Fibroblast of lung (primary cell): Measurements from ENCODE around the gene INPP5K. TPM values are rescaled to one million over a fixed set of nuclear protein-coding genes. Genes with fewer than 3 reads are reported as not detected.

Source experiments
- DNase-seq, 2 donors: peaks; one replicate each; pipeline versions ENCODE4 v3.0.0 to v3.0.0-alpha.2; 2010; ENCODE audit warnings: low read depth in 2 of 2
- H2AFZ ChIP-seq: 2 replicates; pipeline ENCODE4 v1.5.1; 2012; ENCODE audit warnings: low read length, control low read depth, inconsistent platforms
- H3K27ac ChIP-seq: 2 replicates; pipeline ENCODE4 v1.5.1; 2011; ENCODE audit warnings: low read length, control low read depth; ENCODE audit not compliant: insufficient read depth
- H3K27me3 ChIP-seq: 2 replicates; pipeline ENCODE4 v1.5.1; 2011; ENCODE audit warnings: mild to moderate bottlenecking, low read length; ENCODE audit not compliant: control insufficient read depth, insufficient read depth
- H3K36me3 ChIP-seq: 2 replicates; pipeline ENCODE4 v1.5.1; 2011; ENCODE audit warnings: low read length; ENCODE audit not compliant: control insufficient read depth, insufficient read depth
- H3K4me1 ChIP-seq: 2 replicates; pipeline ENCODE4 v1.5.1; 2011; ENCODE audit warnings: low read length; ENCODE audit not compliant: control insufficient read depth, insufficient read depth; ENCODE audit errors: extremely low read depth
- H3K4me2 ChIP-seq: 2 replicates; pipeline ENCODE4 v1.5.1; 2011; ENCODE audit warnings: low read length, control low read depth; ENCODE audit not compliant: insufficient read depth; ENCODE audit errors: extremely low read depth
- H3K4me3 ChIP-seq, 4 experiments: fragments of 200-600 bp in 1 of 4; sonication (generic) in 1 of 4; replicated peaks in 1 of 4; 2 replicates each; pipeline ENCODE4 v1.5.1; 2011 to 2016; ENCODE audit warnings: low read length in 4 of 4, low read depth in 3 of 4, mild to moderate bottlenecking in 3 of 4, control low read depth in 2 of 4, inconsistent platforms in 1 of 4, mixed read lengths in 1 of 4; ENCODE audit not compliant: insufficient read depth in 1 of 4; ENCODE audit errors: control extremely low read depth in 1 of 4
- H3K79me2 ChIP-seq: 2 replicates; pipeline ENCODE4 v1.5.1; 2012; ENCODE audit warnings: mild to moderate bottlenecking, low read length, inconsistent platforms; ENCODE audit not compliant: control insufficient read depth, insufficient read depth
- H3K9ac ChIP-seq: 2 replicates; pipeline ENCODE4 v1.5.1; 2011; ENCODE audit warnings: mild to moderate bottlenecking, low read length, control low read depth; ENCODE audit not compliant: insufficient read depth
- H3K9me3 ChIP-seq: 2 replicates; pipeline ENCODE4 v1.5.1; 2012; ENCODE audit warnings: low read depth, low read length; ENCODE audit not compliant: control insufficient read depth, insufficient read depth
- H4K20me1 ChIP-seq: 2 replicates; pipeline ENCODE4 v1.5.1; 2011; ENCODE audit warnings: low read length; ENCODE audit not compliant: control insufficient read depth, insufficient read depth; ENCODE audit errors: extremely low read depth
- EZH2 ChIP-seq: IDR thresholded peaks from 2 replicates; pipeline ENCODE4 v1.5.1; 2012; ENCODE audit warnings: low read length, control low read depth, mild to moderate bottlenecking; ENCODE audit errors: missing control alignments
- polyA plus RNA-seq, 2 donors: library from polyadenylated mRNA; depleted of rRNA in 1 of 2; stranded (reverse) in 1 of 2; unstranded in 1 of 2; fragments of >200 nt; gene quantifications; 2 replicates each; pipeline ENCODE4 v1.2.1, GENCODE V29; 2011 to 2012; ENCODE audit warnings: missing spikeins in 1 of 2
- total RNA-seq: library from RNA; depleted of rRNA; stranded (reverse); fragments of >200 nt; gene quantifications from 2 replicates; pipeline ENCODE4 v1.2.1, GENCODE V29; 2014
- TF ChIP-seq, protein P1 (sequence below), 2 donors: IDR thresholded peaks in 1 of 2; conservative IDR thresholded peaks in 1 of 2; 1 replicate in 1 of 2; 2 replicates in 1 of 2; pipeline ENCODE4 v1.5.1; 2011 to 2012; ENCODE audit warnings: low read length in 2 of 2, control low read depth in 1 of 2, inconsistent platforms in 1 of 2, low read depth in 1 of 2, mild to moderate bottlenecking in 1 of 2

INPP5K gene
- total and polyA plus RNA-seq, 2 donors (not counting 1 experiment from before 2014, with no cell fraction given), result 21.0 to 34.5 TPM

DNA sequence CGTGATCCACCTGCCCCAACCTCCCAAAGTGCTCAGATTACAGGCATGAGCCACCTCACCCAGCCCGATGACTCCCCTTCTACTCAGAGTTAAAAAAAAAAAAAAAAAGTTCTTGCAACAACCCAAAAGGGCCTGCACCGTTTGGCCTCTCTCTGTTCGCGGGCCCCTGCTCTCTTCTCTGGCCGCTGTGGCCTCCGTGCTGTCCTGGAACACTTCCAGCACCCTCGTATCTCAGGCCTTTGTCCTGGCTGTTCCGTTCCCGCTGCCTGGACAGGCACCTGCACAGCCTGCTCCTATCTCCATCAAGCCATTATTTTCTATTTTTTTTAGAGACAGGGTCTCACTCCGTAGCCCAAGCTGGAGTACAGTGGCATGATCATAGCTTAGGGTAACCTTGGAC lies 34.7 kb downstream of the INPP5K start:
- Histone ChIP-seq H3K9ac (no peak overlapping the region), H3K4me2 (no peak overlapping the region), H2AFZ (no peak overlapping the region), H3K27me3 (no peaks in the 10 kb centered on the region), H3K4me3 (no peak overlapping the region), H3K9me3 (no peaks in the 10 kb centered on the region), H4K20me1 (no peaks in the 10 kb centered on the region), H3K27ac (no peak overlapping the region), H3K79me2 (peaks cover 21% of the 10 kb centered on the region), H3K4me1 (peaks cover 10% of the 10 kb centered on the region), H3K36me3 (peaks cover 39% of the 10 kb centered on the region)
- no peak for DNase-seq
- TF ChIP-seq, protein P1, sequence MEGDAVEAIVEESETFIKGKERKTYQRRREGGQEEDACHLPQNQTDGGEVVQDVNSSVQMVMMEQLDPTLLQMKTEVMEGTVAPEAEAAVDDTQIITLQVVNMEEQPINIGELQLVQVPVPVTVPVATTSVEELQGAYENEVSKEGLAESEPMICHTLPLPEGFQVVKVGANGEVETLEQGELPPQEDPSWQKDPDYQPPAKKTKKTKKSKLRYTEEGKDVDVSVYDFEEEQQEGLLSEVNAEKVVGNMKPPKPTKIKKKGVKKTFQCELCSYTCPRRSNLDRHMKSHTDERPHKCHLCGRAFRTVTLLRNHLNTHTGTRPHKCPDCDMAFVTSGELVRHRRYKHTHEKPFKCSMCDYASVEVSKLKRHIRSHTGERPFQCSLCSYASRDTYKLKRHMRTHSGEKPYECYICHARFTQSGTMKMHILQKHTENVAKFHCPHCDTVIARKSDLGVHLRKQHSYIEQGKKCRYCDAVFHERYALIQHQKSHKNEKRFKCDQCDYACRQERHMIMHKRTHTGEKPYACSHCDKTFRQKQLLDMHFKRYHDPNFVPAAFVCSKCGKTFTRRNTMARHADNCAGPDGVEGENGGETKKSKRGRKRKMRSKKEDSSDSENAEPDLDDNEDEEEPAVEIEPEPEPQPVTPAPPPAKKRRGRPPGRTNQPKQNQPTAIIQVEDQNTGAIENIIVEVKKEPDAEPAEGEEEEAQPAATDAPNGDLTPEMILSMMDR (conservative IDR thresholded peaks at IDR 0.05 in 1 of 2, IDR thresholded peaks at IDR 0.05 in 1 of 2; ENCODE audit: low read depth in 1 of 2, low read length in 2 of 2), result no peak
- TF ChIP-seq EZH2, result no peak

DNA sequence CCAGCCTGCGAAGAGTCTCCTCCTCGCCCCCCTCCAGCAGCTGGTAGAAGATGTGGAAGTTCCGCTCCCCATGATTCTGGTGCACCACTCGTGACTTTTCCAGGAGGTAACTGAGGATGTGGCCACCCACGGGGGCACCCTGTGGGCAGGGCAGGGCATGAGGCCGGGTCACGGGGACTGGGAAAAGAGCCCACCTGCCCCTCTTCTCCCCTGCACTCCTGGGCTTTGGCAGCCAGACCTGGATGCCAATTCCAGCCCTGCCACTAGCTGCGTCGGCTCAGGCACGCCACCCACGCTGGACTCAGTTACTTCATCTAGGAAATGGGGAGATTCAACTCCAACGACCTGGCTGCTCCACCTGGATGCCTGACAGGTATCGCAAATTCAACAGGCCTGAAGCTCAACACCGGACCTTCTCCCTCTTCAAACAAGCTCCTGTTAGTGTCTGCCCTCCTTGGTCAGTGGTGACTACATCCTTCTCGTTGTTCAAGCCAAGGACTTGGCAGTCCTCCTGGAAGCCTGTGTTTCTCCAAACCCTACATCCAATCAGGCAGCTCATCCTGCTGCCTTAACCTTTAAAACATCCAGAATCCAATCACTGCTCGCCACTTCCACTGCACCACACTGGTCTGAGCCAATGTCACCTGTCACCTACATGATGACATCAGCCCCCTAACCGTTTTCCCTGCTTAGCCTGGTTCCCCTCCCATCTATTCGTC lies 35.5 kb downstream of the INPP5K start:
- Histone ChIP-seq H2AFZ (no peak overlapping the region), H3K9me3 (no peaks in the 10 kb centered on the region), H3K9ac (no peak overlapping the region), H4K20me1 (no peaks in the 10 kb centered on the region), H3K27ac (no peak overlapping the region), H3K27me3 (no peaks in the 10 kb centered on the region), H3K4me3 (no peak overlapping the region), H3K4me2 (no peak overlapping the region), H3K36me3 (peaks cover 39% of the 10 kb centered on the region), H3K4me1 (peaks cover 10% of the 10 kb centered on the region), H3K79me2 (peaks cover 21% of the 10 kb centered on the region)
- DNase-seq, result peak; percentile 69 to 79
- TF ChIP-seq, protein P1 (conservative IDR thresholded peaks at IDR 0.05 in 1 of 2, IDR thresholded peaks at IDR 0.05 in 1 of 2; ENCODE audit: low read depth in 1 of 2, low read length in 2 of 2), result no peak
- no peak for TF ChIP-seq EZH2

DNA sequence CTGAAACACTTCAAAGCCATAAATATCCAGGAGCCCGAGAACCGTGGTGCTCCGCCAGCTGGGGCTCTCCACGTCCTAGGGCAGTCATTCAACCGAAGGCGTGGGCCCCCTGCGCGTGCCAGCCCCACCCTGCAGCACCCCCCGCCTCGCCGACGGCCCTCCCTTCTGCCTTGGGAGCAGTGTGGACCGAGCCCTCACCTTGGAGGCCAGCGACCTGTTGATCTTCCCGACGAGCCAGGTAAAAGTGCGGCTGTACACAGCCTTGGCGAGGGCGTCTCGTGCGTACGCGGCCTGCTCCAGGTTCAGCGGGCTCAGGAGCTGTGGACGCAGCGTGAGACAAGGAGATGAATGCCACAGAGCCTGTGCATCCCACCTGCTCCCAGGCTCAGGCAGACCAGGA lies 38.0 kb downstream of the INPP5K start:
- no peak for DNase-seq
- Histone ChIP-seq H3K4me1 (peaks cover 6% of the 10 kb centered on the region), H3K4me3 (no peak overlapping the region), H3K9ac (no peak overlapping the region), H3K27me3 (no peaks in the 10 kb centered on the region), H3K4me2 (no peak overlapping the region), H3K36me3 (peaks cover 45% of the 10 kb centered on the region), H2AFZ (no peak overlapping the region), H4K20me1 (no peaks in the 10 kb centered on the region), H3K79me2 (peaks cover 6% of the 10 kb centered on the region), H3K27ac (no peak overlapping the region), H3K9me3 (no peaks in the 10 kb centered on the region)
- no peak for TF ChIP-seq EZH2
- TF ChIP-seq, protein P1 (conservative IDR thresholded peaks at IDR 0.05 in 1 of 2, IDR thresholded peaks at IDR 0.05 in 1 of 2; ENCODE audit: low read depth in 1 of 2, low read length in 2 of 2), result no peak
